GM19240 (cell line): ENCODE results near the gene ELFN1.

Source experiments
- DNase-seq: peaks from one replicate; pipeline ENCODE4 v3.0.0; 2011; ENCODE audit warnings: low spot score; ENCODE audit not compliant: insufficient read length

Gene ELFN1

GRCh38 chr7:1785839-1786238 lies 115.8 kb downstream of the ELFN1 start:
- no peak for DNase-seq

- no peak for DNase-seq
Observed at GRCh38 chr7:1787241-1787640, 117.2 kb downstream of the ELFN1 start.

GRCh38 chr7:1787681-1788235 lies 117.7 kb downstream of the ELFN1 start:
- DNase-seq, result no peak

- no peak for DNase-seq
Observed at GRCh38 chr7:1794888-1795542, 124.9 kb downstream of the ELFN1 start.
